Activated CD4-positive, CD25-positive, alpha-beta regulatory T cell treated with anti-CD3 and anti-CD28 coated beads, Interleukin-2, amount 50 U/mL, for 72 hours (primary cell): ENCODE results near the gene MALAT1.
A peak's percentile ranks its signal among the peaks of the same experiment; 100 is the strongest.

Experiments
- DNase-seq: peaks from one replicate; pipeline ENCODE4 v3.0.0; 2021

Gene MALAT1

GRCh38 chr11:65479184-65480145 lies 19.4 kb upstream of the MALAT1 start:
- DNase-seq, result no peak

GRCh38 chr11:65482306-65482850 lies 16.5 kb upstream of the MALAT1 start:
- no peak for DNase-seq

- DNase-seq, result no peak
These were observed 13.0 kb upstream of the MALAT1 start for GRCh38 chr11:65485920-65486219.

GRCh38 chr11:65486570-65487466 lies 12.0 kb upstream of the MALAT1 start:
- DNase-seq, result no peak

- DNase-seq, result peak; percentile 54
These were observed 11.2 kb upstream of the MALAT1 start for GRCh38 chr11:65487467-65488272.

GRCh38 chr11:65488273-65489034 lies 10.4 kb upstream of the MALAT1 start:
- no peak for DNase-seq

GRCh38 chr11:65489035-65489705 lies 9.7 kb upstream of the MALAT1 start:
- no peak for DNase-seq

- no peak for DNase-seq
These were observed 9.0 kb upstream of the MALAT1 start for GRCh38 chr11:65489706-65490320.

GRCh38 chr11:65491163-65491465 lies 7.7 kb upstream of the MALAT1 start:
- DNase-seq, result no peak

- DNase-seq, result peak; percentile 28
These were observed 7.0 kb upstream of the MALAT1 start for GRCh38 chr11:65491614-65492386.

- DNase-seq, result no peak
These were observed 6.5 kb upstream of the MALAT1 start for GRCh38 chr11:65492387-65492636.

GRCh38 chr11:65492637-65493366 lies 6.0 kb upstream of the MALAT1 start:
- peak; percentile 29 for DNase-seq

GRCh38 chr11:65493367-65494176 lies 5.3 kb upstream of the MALAT1 start:
- peak; percentile 25 for DNase-seq

GRCh38 chr11:65496304-65497140 lies 2.3 kb upstream of the MALAT1 start:
- no peak for DNase-seq

GRCh38 chr11:65497141-65498041 lies 1.5 kb upstream of the MALAT1 start:
- peak; percentile 97 for DNase-seq

GRCh38 chr11:65498042-65498726 lies 661 bp upstream of the MALAT1 start:
- peak; percentile 60 for DNase-seq

- no peak for DNase-seq
These were observed 193 bp upstream of the MALAT1 start for GRCh38 chr11:65498727-65498976.
